HepG2 (cell line): ENCODE results near the gene BCL2. TPM values are rescaled to one million over a fixed set of nuclear protein-coding genes. Genes with fewer than 3 reads are reported as not detected.

ENCODE experiments used
- ATAC-seq: fragments of 200-7000 bp; cut with Tn5 transposase; 3 replicates; pipeline ENCODE4 v1.9.1; 2020; ENCODE audit warnings: mild to moderate bottlenecking, moderate library complexity
- BruUV-seq: library from RNA; stranded (reverse); fragments of 400-500 nt; replicated peaks from 2 replicates; lab custom pipeline; 2021; lab: Mats Ljungman, UMichigan
- CTCF ChIA-PET: fragments of 300-600 bp; formaldehyde crosslinking; extraction: SDS; loops from one replicate; lab custom pipeline; 2021; ENCODE audit warnings: low total read pairs, inconsistent platforms, low intra/inter-chr PET ratio; lab: Yijun Ruan, JAX
- POLR2A ChIA-PET: fragments of 350-600 bp; sonication (Branson Sonifier 250); formaldehyde crosslinking; loops from one replicate; lab custom pipeline; 2020; ENCODE audit warnings: antibody characterized with exemption, inconsistent platforms; lab: Yijun Ruan, JAX
- DNase-seq: peaks from one replicate; pipeline ENCODE4 v3.0.0-alpha.2; 2015; ENCODE audit warnings: low spot score
- FAIRE-seq: peaks from 3 replicates; lab custom pipeline; 2011; peaks lifted over from hg19 to GRCh38; lab: Jason Lieb, UNC
- H2AFZ ChIP-seq: one replicate; pipeline ENCODE4 v1.6.1; 2011; ENCODE audit warnings: low read length, inconsistent platforms
- H3K27ac ChIP-seq: fragments of 300-600 bp; 3 replicates; pipeline ENCODE4 v1.8.0; 2011; ENCODE audit warnings: mixed run types, mild to moderate bottlenecking, mixed read lengths, low read length, inconsistent platforms; ENCODE audit not compliant: insufficient read depth; ENCODE audit errors: extremely low read length
- H3K27me3 ChIP-seq, 2 experiments: fragments of 200-600 bp in 1 of 2; 2 replicates in 1 of 2; 3 replicates in 1 of 2; pipeline versions ENCODE4 v1.6.0 to v1.8.0; 2011; ENCODE audit warnings: low read length in 2 of 2, mild to moderate bottlenecking in 2 of 2, moderate library complexity in 2 of 2, inconsistent platforms in 1 of 2; ENCODE audit not compliant: insufficient read depth in 2 of 2, control insufficient read depth in 1 of 2
- H3K36me3 ChIP-seq, 2 experiments: fragments of 200-600 bp in 1 of 2; replicated peaks in 1 of 2; 2 replicates in 1 of 2; 3 replicates in 1 of 2; pipeline versions ENCODE4 v1.5.1 to v1.8.0; 2011; ENCODE audit warnings: low read length in 2 of 2, inconsistent platforms in 1 of 2; ENCODE audit not compliant: insufficient read depth in 2 of 2, control insufficient read depth in 1 of 2
- H3K4me1 ChIP-seq: 2 replicates; pipeline ENCODE4 v1.5.1; 2012; ENCODE audit warnings: low read length, inconsistent platforms; ENCODE audit not compliant: insufficient read depth
- H3K4me2 ChIP-seq: 2 replicates; pipeline ENCODE4 v1.6.0; 2011; ENCODE audit warnings: low read depth, low read length, inconsistent platforms
- H3K4me3 ChIP-seq, 3 experiments: fragments of 200-600 bp in 1 of 3; sonication (generic), shearing (Covaris generic) in 1 of 3; replicated peaks in 1 of 3; 2 replicates each; pipeline ENCODE4 v1.5.1; 2011 to 2016; ENCODE audit warnings: low read length in 3 of 3, inconsistent platforms in 2 of 3, low read depth in 2 of 3, mild to moderate bottlenecking in 2 of 3, control low read depth in 1 of 3, mixed read lengths in 1 of 3; ENCODE audit not compliant: insufficient read depth in 1 of 3
- H3K79me2 ChIP-seq: one replicate; pipeline ENCODE4 v1.6.1; 2011; ENCODE audit warnings: low read length, inconsistent platforms; ENCODE audit not compliant: insufficient read depth
- H3K9ac ChIP-seq: 2 replicates; pipeline ENCODE4 v1.6.0; 2011; ENCODE audit warnings: mild to moderate bottlenecking, low read depth, low read length, inconsistent platforms; ENCODE audit not compliant: insufficient read depth
- H3K9me3 ChIP-seq: 2 replicates; pipeline ENCODE4 v1.5.1; 2012; ENCODE audit warnings: mild to moderate bottlenecking, low read length
- H4K20me1 ChIP-seq: 2 replicates; pipeline ENCODE4 v1.6.0; 2011; ENCODE audit warnings: inconsistent platforms, mild to moderate bottlenecking, low read length, moderate library complexity; ENCODE audit not compliant: insufficient read depth
- CEBPG ChIP-seq: IDR thresholded peaks from 2 replicates; pipeline ENCODE4 v1.6.1; 2016
- HNF4A ChIP-seq: sonication (generic); formaldehyde crosslinking; IDR thresholded peaks from 2 replicates; pipeline ENCODE4 v1.4.0; 2020; ENCODE audit warnings: missing genetic modification reagents
- NCOA5 ChIP-seq: sonication (generic); formaldehyde crosslinking; IDR thresholded peaks from 2 replicates; pipeline ENCODE4 v1.4.0; 2020; ENCODE audit warnings: missing genetic modification reagents
- RORA ChIP-seq: sonication (generic); formaldehyde crosslinking; IDR thresholded peaks from 2 replicates; pipeline ENCODE4 v1.5.0; 2020; ENCODE audit warnings: mild to moderate bottlenecking, missing genetic modification reagents, moderate library complexity
- ZNF350 ChIP-seq: sonication (generic); formaldehyde crosslinking; IDR thresholded peaks from 2 replicates; pipeline ENCODE4 v1.4.0; 2020; ENCODE audit warnings: mild to moderate bottlenecking, low read depth, missing genetic modification reagents, borderline replicate concordance
- ZNF562 ChIP-seq: sonication (generic); formaldehyde crosslinking; IDR thresholded peaks from 2 replicates; pipeline ENCODE4 v1.8.0; 2022; ENCODE audit warnings: missing genetic modification reagents, borderline replicate concordance
- WGBS: methylation state at CpG from one replicate; pipeline ENCODE4 v1.1.6; 2017; ENCODE audit warnings: low lambda C conversion rate; 5-methylcytosine and 5-hydroxymethylcytosine counted together
- in situ Hi-C: cut with HindIII; loops from 2 replicates; pipeline ENCODE4 v1.10.0; 2017; ENCODE audit warnings: low pct_unique_long_range_greater_than_20kb; ENCODE audit not compliant: extremely low pct_ligation_motif_present
- intact Hi-C: fragments of 100-400 bp; cut with micrococcal nuclease; formaldehyde crosslinking; loops from one replicate; pipeline ENCODE4 v1.10.0; 2022; ENCODE audit not compliant: unreplicated experiment
- polyA plus RNA-seq, 8 experiments: library from polyadenylated mRNA; depleted of rRNA in 3 of 8; stranded (reverse) in 7 of 8; unstranded in 1 of 8; fragments of >200 nt; fragmentation: Illumina TruSeq in 4 of 8; extraction: Trizol in 4 of 8; gene quantifications; 2 replicates each; pipeline versions ENCODE4 v1.2.1 to v1.2.3, GENCODE V29; 2011 to 2016; ENCODE audit warnings: low read depth in 4 of 8, missing spikeins in 1 of 8, mixed read lengths in 1 of 8; ENCODE audit not compliant: insufficient read depth in 1 of 8
- total RNA-seq, 5 experiments: library from RNA; depleted of rRNA; stranded (reverse); fragments of >200 nt; fragmentation: Illumina TruSeq; extraction: Trizol; gene quantifications; 2 replicates each; pipeline ENCODE4 v1.2.3, GENCODE V29; 2016; ENCODE audit warnings: low read depth in 1 of 5

Gene BCL2
- total and polyA plus RNA-seq, 2 of the 13 experiments (the other 11 are each of a cell fraction or from before 2014, with no cell fraction given): 0.07 to 0.53 TPM

DNA sequence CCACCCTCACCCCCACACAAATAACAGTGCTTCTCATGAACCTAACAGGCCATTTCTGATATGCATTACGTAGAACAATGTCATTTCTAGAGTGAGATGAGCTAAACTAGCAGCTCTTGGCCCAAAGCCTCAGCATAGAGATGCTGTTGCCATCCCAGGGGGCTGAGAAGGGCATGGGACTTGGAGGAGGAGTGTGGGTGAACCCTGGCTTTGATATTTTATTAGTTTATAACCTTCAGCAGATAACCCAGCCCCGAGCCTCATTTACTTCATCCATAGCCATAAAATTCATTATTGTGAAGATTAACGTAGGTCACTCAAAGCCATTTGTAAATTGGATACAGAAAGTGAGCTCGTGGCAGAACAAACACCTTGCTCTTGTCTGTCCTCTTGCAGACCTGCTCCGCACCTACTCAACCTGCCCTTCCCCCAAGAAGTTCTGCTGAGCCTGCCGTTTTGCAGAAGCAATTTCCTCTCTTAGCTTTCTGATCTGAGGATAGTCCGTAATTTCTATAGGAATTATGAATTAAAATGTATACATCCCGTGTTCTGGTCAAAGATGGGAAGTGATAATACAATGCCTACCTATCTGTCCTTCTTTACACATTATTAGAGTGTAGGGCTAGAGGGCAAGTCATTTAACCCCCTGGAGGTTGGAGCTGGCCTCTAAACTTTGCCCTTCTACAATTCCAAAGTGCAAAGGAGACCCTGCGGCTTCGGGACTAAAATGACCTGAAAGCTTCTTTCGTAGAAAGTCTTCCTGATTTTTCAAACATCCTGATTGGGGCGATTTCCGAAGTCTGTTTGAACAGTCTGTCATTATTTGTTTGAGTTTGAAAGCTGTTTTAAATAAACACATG lies 187.4 kb downstream of the BCL2 start:
- BruUV-seq: no TSS peak
- TF ChIP-seq ZNF562 (no peak), ZNF350 (CRISPR knock-in tag) (no peak), RORA (CRISPR knock-in tag) (no peak), HNF4A (CRISPR knock-in tag) (0 out of 2 replicates have a peak, but pooled peaks have one; percentile 17), CEBPG (CRISPR knock-in tag) (no peak), NCOA5 (CRISPR knock-in tag) (no peak)
- no peaks in the 10 kb centered on the region for H4K20me1 ChIP-seq
- WGBS: 13% methylated on average over 13 of the region's 13 CpGs
- H3K9ac ChIP-seq: no peak overlapping the region
- in situ Hi-C loops: loop anchor here (10.0 kb wide), 2 partner anchors 183 to 313 kb away; partner anchors contain the start of gene BCL2
- POLR2A ChIA-PET: no interaction called here
- no peaks in the 10 kb centered on the region for H3K9me3 ChIP-seq
- H3K36me3 ChIP-seq: no peaks in the 10 kb centered on the region
- H3K4me3 ChIP-seq: no peak overlapping the region
- intact Hi-C loops: loop anchor here (1.0 kb wide), 2 partner anchors 191 to 307 kb away; no protein-coding TSS in a partner anchor
- no peak for DNase-seq
- peaks cover 10% of the 10 kb centered on the region for H3K4me1 ChIP-seq
- no peak for ATAC-seq
- CTCF ChIA-PET: interaction anchor here (1.0 to 2.0 kb wide), 2 partner anchors 191 to 307 kb away, joined by 4 to 13 read pairs; no protein-coding TSS in a partner anchor
- H3K79me2 ChIP-seq: no peaks in the 10 kb centered on the region
- peak overlapping the region; percentile 15 for H2AFZ ChIP-seq
- no peak for FAIRE-seq
- H3K4me2 ChIP-seq: peak overlapping the region; percentile 12; the same call in 1 of the 2 replicates
- H3K27ac ChIP-seq: no peak overlapping the region
- peaks cover 0 to 7% of the 10 kb centered on the region in 2 experiments; a peak in 2 of 5 replicates for H3K27me3 ChIP-seq
